HG02885 (cell line): Measurements from ENCODE around the gene CNGB1.
"Not testable (repeated sequence)": the region's sequence is repeated elsewhere in the genome, so short reads cannot be mapped to it uniquely, and the experiment has no call there.

Source experiments
- ATAC-seq: cut with Tn5 transposase; IDR thresholded peaks from one replicate; pipeline ENCODE4 v1.9.1; 2021; ENCODE audit warnings: mild to moderate bottlenecking; ENCODE audit not compliant: unreplicated experiment, poor library complexity

Gene CNGB1

DNA sequence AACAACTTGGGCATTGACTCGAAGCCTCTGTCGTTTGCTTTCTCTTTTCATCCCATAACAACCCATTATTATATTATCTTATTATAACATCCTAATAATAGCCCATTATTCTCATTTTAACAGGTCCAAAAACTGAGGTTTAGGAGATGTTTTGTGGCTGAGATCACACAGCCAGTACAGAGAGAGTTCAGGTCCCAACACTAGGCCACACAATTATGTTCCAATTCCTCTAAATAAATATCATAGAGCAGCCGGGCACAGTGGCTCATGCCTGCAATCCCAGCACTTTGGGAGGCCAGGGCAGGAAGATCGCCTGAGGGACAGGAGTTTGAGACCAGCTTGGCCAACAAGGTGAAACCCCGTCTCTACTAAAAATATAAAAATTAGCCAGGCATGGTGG lies 128.3 kb downstream of the CNGB1 start:
- no peak for ATAC-seq

DNA sequence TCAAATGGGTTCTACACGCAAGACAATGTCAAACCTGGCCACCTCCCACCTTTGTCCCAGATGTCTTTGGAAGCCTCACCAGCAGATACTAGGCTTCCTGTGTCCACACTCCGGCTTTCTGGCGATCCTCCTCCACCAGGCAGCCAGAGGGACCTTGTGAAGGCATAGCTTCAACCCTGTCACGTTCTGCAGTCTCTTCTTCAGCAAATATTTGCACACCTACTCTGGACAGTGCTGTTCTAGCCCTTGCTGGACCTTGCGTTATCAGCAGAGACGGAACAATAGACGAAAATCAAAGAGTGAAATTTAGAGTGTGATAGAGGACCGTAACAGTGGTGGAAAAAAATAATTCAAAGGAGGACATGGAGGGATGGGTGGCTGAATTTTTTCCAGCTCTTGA lies 130.1 kb downstream of the CNGB1 start:
- ATAC-seq: no peak

GRCh38 chr16:57838161-57838560 lies 132.8 kb downstream of the CNGB1 start:
- no peak for ATAC-seq

DNA sequence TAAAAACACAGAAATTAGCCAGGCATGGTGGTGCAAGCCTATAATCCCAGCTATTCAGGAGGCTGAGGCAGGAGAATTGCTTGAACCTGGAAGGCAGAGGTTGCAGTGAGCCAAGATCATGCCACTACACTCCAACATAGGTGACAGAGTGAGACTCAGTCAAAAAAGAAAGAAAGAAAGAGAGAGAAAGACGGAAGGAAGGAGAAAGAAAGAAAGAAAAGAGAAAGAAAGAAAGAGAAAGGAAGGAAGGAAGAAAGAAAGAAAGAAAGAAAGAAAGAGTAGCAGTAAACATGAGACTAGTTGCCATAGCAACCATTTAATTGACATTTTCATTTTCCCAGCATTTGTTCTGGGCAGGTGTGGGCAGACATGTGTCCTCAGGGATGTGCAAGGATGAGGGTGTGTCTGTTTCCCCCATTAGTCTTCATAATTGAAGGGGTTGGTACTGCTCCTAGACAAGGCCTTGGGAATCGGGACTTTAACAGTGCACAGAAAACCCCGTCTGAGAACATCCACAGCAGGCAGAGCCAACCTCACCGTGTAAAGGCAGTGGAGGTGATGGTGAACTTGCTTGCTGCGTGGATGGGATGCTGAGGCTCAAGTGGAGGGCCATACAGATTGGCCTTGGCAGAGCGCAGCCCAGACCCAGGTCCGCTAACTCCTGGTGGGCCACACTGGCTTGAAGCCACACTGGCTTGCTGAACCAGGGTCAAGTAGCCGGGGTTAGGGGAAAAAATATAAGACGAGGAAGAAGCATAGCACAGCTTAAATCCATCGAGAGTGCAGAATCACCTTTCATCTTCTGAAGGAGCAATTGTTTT lies 133.4 kb downstream of the CNGB1 start:
- ATAC-seq: no peak

DNA sequence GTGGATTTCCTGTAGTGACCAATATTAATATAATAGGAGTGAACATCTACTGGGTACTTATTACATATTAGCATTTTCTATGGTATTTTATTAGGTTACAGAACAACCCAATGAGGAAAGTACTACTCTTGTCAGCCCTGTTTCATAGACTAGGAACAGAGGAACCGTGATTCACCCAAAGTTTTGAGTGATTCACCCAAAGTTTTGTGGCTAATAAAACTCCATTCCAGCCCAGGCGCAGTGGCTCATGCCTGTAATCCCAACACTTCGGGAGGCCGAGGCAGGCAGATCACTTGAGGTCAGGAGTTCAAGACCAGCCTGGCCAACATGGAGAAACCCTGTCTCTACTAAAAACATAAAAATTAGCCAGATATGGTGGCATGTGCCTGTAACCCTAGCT lies 135.5 kb downstream of the CNGB1 start:
- not testable (repeated sequence) for ATAC-seq

- no peak for ATAC-seq
Measured at GRCh38 chr16:57834936-57835335, 136.0 kb downstream of the CNGB1 start.
